ENCODE data around the gene MEIS2.

- TF ChIP-seq POLR2A (IDR thresholded peaks at IDR 0.05) (no peak), CTCF (IDR thresholded peaks at IDR 0.05) (no peak)
Observed at GRCh38 chr15:36960179-36960946, 140.0 kb downstream of the MEIS2 start.
